Measurements from ENCODE around the gene SLC6A12. TPM values are rescaled to one million over a fixed set of nuclear protein-coding genes. Genes with fewer than 3 reads are reported as not detected.

Gene SLC6A12
- total RNA-seq, 2 experiments from 2014 or later = not detected

GRCh38 chr12:220491-220890 is 6.5 kb upstream of the SLC6A12 start:
- intact Hi-C loops (cut with DNase I, micrococcal nuclease) = no loop called here
- no peaks in the 10 kb centered on the region for H3K9me3 Mint-ChIP-seq
- DNase-seq = no peak
- H3K36me3 Mint-ChIP-seq (ENCODE audit: low read depth) = no peaks in the 10 kb centered on the region
- no peaks in the 10 kb centered on the region for H3K4me1 Mint-ChIP-seq (ENCODE audit: low read depth)
- ChIA-PET CTCF (no interaction called here), POLR2A (no interaction called here)
- no peak overlapping the region for H3K4me3 Mint-ChIP-seq
- TF ChIP-seq, protein P1, sequence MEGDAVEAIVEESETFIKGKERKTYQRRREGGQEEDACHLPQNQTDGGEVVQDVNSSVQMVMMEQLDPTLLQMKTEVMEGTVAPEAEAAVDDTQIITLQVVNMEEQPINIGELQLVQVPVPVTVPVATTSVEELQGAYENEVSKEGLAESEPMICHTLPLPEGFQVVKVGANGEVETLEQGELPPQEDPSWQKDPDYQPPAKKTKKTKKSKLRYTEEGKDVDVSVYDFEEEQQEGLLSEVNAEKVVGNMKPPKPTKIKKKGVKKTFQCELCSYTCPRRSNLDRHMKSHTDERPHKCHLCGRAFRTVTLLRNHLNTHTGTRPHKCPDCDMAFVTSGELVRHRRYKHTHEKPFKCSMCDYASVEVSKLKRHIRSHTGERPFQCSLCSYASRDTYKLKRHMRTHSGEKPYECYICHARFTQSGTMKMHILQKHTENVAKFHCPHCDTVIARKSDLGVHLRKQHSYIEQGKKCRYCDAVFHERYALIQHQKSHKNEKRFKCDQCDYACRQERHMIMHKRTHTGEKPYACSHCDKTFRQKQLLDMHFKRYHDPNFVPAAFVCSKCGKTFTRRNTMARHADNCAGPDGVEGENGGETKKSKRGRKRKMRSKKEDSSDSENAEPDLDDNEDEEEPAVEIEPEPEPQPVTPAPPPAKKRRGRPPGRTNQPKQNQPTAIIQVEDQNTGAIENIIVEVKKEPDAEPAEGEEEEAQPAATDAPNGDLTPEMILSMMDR (IDR thresholded peaks at IDR 0.05) = no peak
- Histone ChIP-seq H3K9me3 (ENCODE audit: control insufficient read depth in 1 of 2, insufficient read depth in 1 of 2, low read length in 2 of 2) (no peaks in the 10 kb centered on the region), H3K4me1 (ENCODE audit: insufficient read depth, low read length) (no peaks in the 10 kb centered on the region), H3K27ac (ENCODE audit: low read depth in 1 of 2, low read length in 2 of 2) (no peak overlapping the region), H3K36me3 (ENCODE audit: insufficient read depth, low read length) (no peaks in the 10 kb centered on the region), H3K4me3 (ENCODE audit: low read length) (no peak overlapping the region), H3K27me3 (ENCODE audit: control insufficient read depth in 1 of 2, insufficient read depth in 2 of 2, low read length in 2 of 2) (no peaks in the 10 kb centered on the region)
- no peak for ATAC-seq (ENCODE audit: poor library complexity)
- H3K27me3 Mint-ChIP-seq = peaks cover 9% of the 10 kb centered on the region
- no peak overlapping the region for H3K27ac Mint-ChIP-seq

DNA sequence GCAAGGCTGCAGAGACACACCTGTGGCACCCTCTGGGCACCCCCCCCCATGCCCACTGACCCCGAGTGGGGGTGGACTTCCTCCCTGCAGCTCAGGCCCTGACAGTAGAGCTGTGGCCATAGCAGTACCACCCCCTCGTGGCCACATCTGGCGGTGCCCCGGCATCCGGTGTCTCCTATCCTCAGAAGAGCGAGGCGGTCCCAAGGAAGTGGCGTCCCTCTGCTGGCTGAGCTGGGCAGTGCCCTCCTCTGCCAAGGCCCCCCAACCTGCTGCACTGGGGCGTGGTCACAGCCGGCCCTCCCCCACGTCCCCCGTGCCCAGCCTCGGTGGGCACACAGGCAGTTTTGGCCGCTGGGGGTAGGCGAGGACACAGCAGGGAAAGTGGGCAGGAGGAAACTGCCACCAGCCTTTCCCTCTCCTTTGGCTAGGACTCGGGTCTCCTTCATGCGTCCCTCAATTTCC is 6.0 kb upstream of the SLC6A12 start:
- ATAC-seq (ENCODE audit: poor library complexity) = peak; percentile 78
- no peak overlapping the region for H3K27ac ChIP-seq (ENCODE audit: low read depth in 1 of 2, low read length in 2 of 2)
- peak in 12 of 14 experiments; percentile 5 to 67 (median 20) for DNase-seq
- no peaks in the 10 kb centered on the region for H3K4me1 Mint-ChIP-seq (ENCODE audit: low read depth)
- no peak overlapping the region for H3K27ac Mint-ChIP-seq
- no peak overlapping the region for H3K4me3 ChIP-seq (ENCODE audit: low read length)
- no peaks in the 10 kb centered on the region for H3K9me3 Mint-ChIP-seq
- peaks cover 9% of the 10 kb centered on the region for H3K27me3 Mint-ChIP-seq
- intact Hi-C loops (cut with DNase I, micrococcal nuclease) = no loop called here
- CTCF ChIA-PET = no interaction called here
- no peak overlapping the region for H3K4me3 Mint-ChIP-seq
- no peaks in the 10 kb centered on the region for H3K9me3 ChIP-seq (ENCODE audit: control insufficient read depth in 1 of 2, insufficient read depth in 1 of 2, low read length in 2 of 2)
- peaks cover 0 to 4% of the 10 kb centered on the region in 2 experiments for H3K27me3 ChIP-seq (ENCODE audit: control insufficient read depth in 1 of 2, insufficient read depth in 2 of 2, low read length in 2 of 2)
- H3K4me1 ChIP-seq (ENCODE audit: insufficient read depth, low read length) = no peaks in the 10 kb centered on the region
- TF ChIP-seq, protein P1 (IDR thresholded peaks at IDR 0.05) = no peak
- POLR2A ChIA-PET = no interaction called here
- H3K36me3 ChIP-seq (ENCODE audit: insufficient read depth, low read length) = no peaks in the 10 kb centered on the region
- no peaks in the 10 kb centered on the region for H3K36me3 Mint-ChIP-seq (ENCODE audit: low read depth)

DNA sequence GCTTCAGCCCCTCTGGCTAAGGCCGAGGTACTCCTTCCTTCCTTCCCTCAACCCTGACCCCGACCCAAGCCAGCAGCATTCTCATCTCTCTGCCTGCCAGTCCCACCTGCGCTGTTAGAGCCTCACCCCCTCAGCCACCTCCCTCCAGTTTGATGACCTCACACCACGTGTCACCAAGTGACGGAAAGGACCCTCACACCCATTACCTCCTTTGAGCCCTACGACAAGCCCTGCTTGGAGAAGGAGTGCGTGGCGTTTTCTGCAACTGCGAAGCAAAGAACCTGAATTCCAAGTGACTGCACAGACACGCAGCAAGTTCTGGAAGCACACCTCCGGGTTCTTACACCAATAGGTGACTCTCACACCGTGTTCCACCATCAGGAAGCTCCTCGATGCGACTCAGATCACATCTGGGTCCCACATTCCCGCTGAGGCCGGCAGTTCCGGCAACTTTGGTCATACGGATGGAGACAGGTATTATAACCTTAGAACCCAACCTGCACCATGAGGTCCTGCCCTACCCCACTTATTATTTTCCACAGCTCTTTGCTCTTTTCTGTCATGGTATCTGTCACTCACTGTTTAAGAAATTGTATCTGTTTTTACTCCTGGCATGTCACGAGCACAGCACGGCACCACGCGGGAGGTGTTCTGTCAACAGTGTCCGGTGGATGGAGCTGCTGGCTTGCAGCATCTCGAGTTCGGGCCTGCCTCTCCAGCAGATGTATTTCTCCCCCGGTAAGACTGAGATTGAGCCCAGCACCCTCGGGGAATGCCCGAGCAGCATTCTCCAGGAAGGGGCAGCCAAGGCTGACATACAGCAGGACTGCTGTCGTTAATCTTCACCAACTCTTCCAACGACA is 5.0 kb upstream of the SLC6A12 start:
- no peaks in the 10 kb centered on the region for H3K36me3 ChIP-seq (ENCODE audit: insufficient read depth, low read length)
- no peaks in the 10 kb centered on the region for H3K9me3 Mint-ChIP-seq
- ChIA-PET CTCF (no interaction called here), POLR2A (no interaction called here)
- no peaks in the 10 kb centered on the region for H3K4me1 ChIP-seq (ENCODE audit: insufficient read depth, low read length)
- peaks cover 3 to 7% of the 10 kb centered on the region in 2 experiments for H3K27me3 ChIP-seq (ENCODE audit: control insufficient read depth in 1 of 2, insufficient read depth in 2 of 2, low read length in 2 of 2)
- no peak overlapping the region for H3K4me3 ChIP-seq (ENCODE audit: low read length)
- TF ChIP-seq, protein P1 (IDR thresholded peaks at IDR 0.05) = no peak
- H3K27ac Mint-ChIP-seq = no peak overlapping the region
- no peaks in the 10 kb centered on the region for H3K4me1 Mint-ChIP-seq (ENCODE audit: low read depth)
- intact Hi-C loops (cut with DNase I, micrococcal nuclease) = no loop called here
- H3K27ac ChIP-seq (ENCODE audit: low read depth in 1 of 2, low read length in 2 of 2) = no peak overlapping the region
- ATAC-seq (ENCODE audit: poor library complexity) (no peak), DNase-seq (no peak)
- H3K4me3 Mint-ChIP-seq = no peak overlapping the region
- H3K9me3 ChIP-seq (ENCODE audit: control insufficient read depth in 1 of 2, insufficient read depth in 1 of 2, low read length in 2 of 2) = no peaks in the 10 kb centered on the region
- H3K36me3 Mint-ChIP-seq (ENCODE audit: low read depth) = no peaks in the 10 kb centered on the region
- peaks cover 9% of the 10 kb centered on the region for H3K27me3 Mint-ChIP-seq
